ENCODE measurements around the gene CCDC122. TPM values are rescaled to one million over a fixed set of nuclear protein-coding genes. Genes with fewer than 3 reads are reported as not detected.

The CCDC122 gene
- polyA plus RNA-seq, 1 experiment, result 1.6 TPM

GRCh38 chr13:43850873-43851272 lies 28.7 kb downstream of the CCDC122 start:
- CTCF ChIA-PET, result no interaction called here
- POLR2A ChIA-PET, result no interaction called here

GRCh38 chr13:43848001-43848649 lies 31.4 kb downstream of the CCDC122 start:
- ChIA-PET CTCF (no interaction called here), POLR2A (interaction anchor here (0.8 to 1.4 kb wide), 2 partner anchors 28 to 31 kb away, joined by 8 read pairs; partner anchors contain the start of genes CCDC122 and LACC1)
- no peak for TF ChIP-seq CTCF (IDR thresholded peaks at IDR 0.05; ENCODE audit: low read depth, low read length)
- peaks cover 5% of the 10 kb centered on the region for H3K9me3 ChIP-seq (ENCODE audit: control insufficient read depth, insufficient read depth, low read length)
- DNase-seq (ENCODE audit: low read depth, low spot score), result peak; percentile 21
- H3K27me3 ChIP-seq (ENCODE audit: control insufficient read depth, insufficient read depth, low read length), result no peaks in the 10 kb centered on the region
- no peak overlapping the region for H3K4me3 ChIP-seq (ENCODE audit: low read depth, low read length)
- H3K27ac ChIP-seq (ENCODE audit: low read depth, low read length), result no peak overlapping the region

More at GRCh38 chr13:43850873-43851272, 28.7 kb downstream of the CCDC122 start:
- H3K9me3 ChIP-seq (ENCODE audit: control insufficient read depth, insufficient read depth, low read length), result peaks cover 5% of the 10 kb centered on the region
- no peak overlapping the region for H3K4me3 ChIP-seq (ENCODE audit: low read depth, low read length)
- H3K27me3 ChIP-seq (ENCODE audit: control insufficient read depth, insufficient read depth, low read length), result no peaks in the 10 kb centered on the region
- no peak for TF ChIP-seq CTCF (IDR thresholded peaks at IDR 0.05; ENCODE audit: low read depth, low read length)
- H3K27ac ChIP-seq (ENCODE audit: low read depth, low read length), result no peak overlapping the region
- DNase-seq (ENCODE audit: low read depth, low spot score), result no peak

GRCh38 chr13:43846496-43847158 lies 32.9 kb downstream of the CCDC122 start:
- peak; percentile 46 for DNase-seq (ENCODE audit: low read depth, low spot score)
- no peak for TF ChIP-seq CTCF (IDR thresholded peaks at IDR 0.05; ENCODE audit: low read depth, low read length)
- ChIA-PET POLR2A (no interaction called here), CTCF (no interaction called here)
- Histone ChIP-seq H3K27me3 (ENCODE audit: control insufficient read depth, insufficient read depth, low read length) (no peaks in the 10 kb centered on the region), H3K27ac (ENCODE audit: low read depth, low read length) (no peak overlapping the region), H3K4me3 (ENCODE audit: low read depth, low read length) (no peak overlapping the region), H3K9me3 (ENCODE audit: control insufficient read depth, insufficient read depth, low read length) (peaks cover 5% of the 10 kb centered on the region)

- Histone ChIP-seq H3K27ac (ENCODE audit: low read depth, low read length) (no peak overlapping the region), H3K27me3 (ENCODE audit: control insufficient read depth, insufficient read depth, low read length) (no peaks in the 10 kb centered on the region), H3K4me3 (ENCODE audit: low read depth, low read length) (no peak overlapping the region), H3K9me3 (ENCODE audit: control insufficient read depth, insufficient read depth, low read length) (no peaks in the 10 kb centered on the region)
- DNase-seq (ENCODE audit: low read depth, low spot score), result no peak
- CTCF ChIA-PET, result no interaction called here
- POLR2A ChIA-PET, result interaction anchor here (0.5 kb wide), 1 partner anchor 841 kb away, joined by 3 read pairs; no protein-coding TSS in a partner anchor
- no peak for TF ChIP-seq CTCF (IDR thresholded peaks at IDR 0.05; ENCODE audit: low read depth, low read length)
These were observed 40.6 kb downstream of the CCDC122 start for GRCh38 chr13:43838909-43839308.

GRCh38 chr13:43835701-43836100 lies 43.8 kb downstream of the CCDC122 start:
- ChIA-PET POLR2A (no interaction called here), CTCF (no interaction called here)
- Histone ChIP-seq H3K4me3 (ENCODE audit: low read depth, low read length) (no peak overlapping the region), H3K27ac (ENCODE audit: low read depth, low read length) (no peak overlapping the region), H3K27me3 (ENCODE audit: control insufficient read depth, insufficient read depth, low read length) (no peaks in the 10 kb centered on the region), H3K9me3 (ENCODE audit: control insufficient read depth, insufficient read depth, low read length) (no peaks in the 10 kb centered on the region)
- TF ChIP-seq CTCF (IDR thresholded peaks at IDR 0.05; ENCODE audit: low read depth, low read length), result no peak
- DNase-seq (ENCODE audit: low read depth, low spot score), result no peak

Data from AG04450 (cell line).